ENCODE measurements around the gene ABCA1. TPM values are rescaled to one million over a fixed set of nuclear protein-coding genes. Genes with fewer than 3 reads are reported as not detected.

Gene ABCA1
- total and polyA plus RNA-seq, 2 of the 4 experiments (the other 2 are of a cell fraction) = 5.8 to 52.2 TPM

- H3K4me3 ChIP-seq (ENCODE audit: insufficient read depth, low read depth, low read length) = no peak overlapping the region
- ATAC-seq (ENCODE audit: low read depth) (no peak), DNase-seq (no peak)
- H3K4me2 ChIP-seq (ENCODE audit: low read depth, low read length) = no peak overlapping the region
- H4K20me1 ChIP-seq (ENCODE audit: insufficient read depth, low read length) = 0 out of 2 replicates have a peak, but pooled peaks cover 3% of the 10 kb centered on the region
- POLR2A ChIA-PET (ENCODE audit: unreplicated experiment) = no interaction called here
- H2AK9ac ChIP-seq (replicated peaks; ENCODE audit: low read depth, low read length, poor library complexity) = no peak overlapping the region
- no peak overlapping the region for H3K23ac ChIP-seq (ENCODE audit: low read depth, low read length)
- H3K27me3 ChIP-seq (ENCODE audit: control insufficient read depth, insufficient read depth, low read length) = no peaks in the 10 kb centered on the region
- H3K9me1 ChIP-seq (ENCODE audit: insufficient read depth, low read length) = peaks cover 9% of the 10 kb centered on the region
- CTCF ChIA-PET = no interaction called here
- no peaks in the 10 kb centered on the region for H3K9me3 ChIP-seq (ENCODE audit: control insufficient read depth, insufficient read depth, low read length)
- in situ Hi-C loops (cut with MboI; ENCODE audit: low sequenced_read_pairs) (no loop called here), intact Hi-C loops (cut with micrococcal nuclease) (no loop called here), dilution Hi-C loops (cut with HindIII; ENCODE audit: low sequenced_read_pairs, unreplicated experiment) (no loop called here)
- no peak overlapping the region for H2BK20ac ChIP-seq (ENCODE audit: low read depth, low read length)
- H2AFZ ChIP-seq (replicated peaks; ENCODE audit: low read length, poor library complexity) = no peak overlapping the region
- H4K5ac ChIP-seq (ENCODE audit: low read depth, low read length) = no peak overlapping the region
- 0 out of 2 replicates have a peak overlapping the region, but pooled peaks have one; percentile 24 for H3K14ac ChIP-seq (replicated peaks; ENCODE audit: low read depth, low read length)
- H3K4ac ChIP-seq (ENCODE audit: low read depth, low read length) = no peak overlapping the region
- no peak overlapping the region for H2AK5ac ChIP-seq (ENCODE audit: low read depth, low read length)
- peaks cover 2% of the 10 kb centered on the region; the same call in 1 of the 2 replicates for H3K4me1 ChIP-seq (ENCODE audit: control insufficient read depth, insufficient read depth, low read length)
- H2BK5ac ChIP-seq (ENCODE audit: low read depth, low read length, poor library complexity, severe bottlenecking) = no peak overlapping the region
- peaks cover 65% of the 10 kb centered on the region for H3K36me3 ChIP-seq (ENCODE audit: control insufficient read depth, insufficient read depth, low read length)
- no peak overlapping the region for H2BK120ac ChIP-seq (ENCODE audit: low read depth, low read length)
- H3K79me1 ChIP-seq (ENCODE audit: low read depth in 1 of 2, low read length in 2 of 2) = no peaks in the 10 kb centered on the region
- no peak overlapping the region for H3K27ac ChIP-seq (ENCODE audit: insufficient read depth, low read length)
- H3K9ac ChIP-seq (ENCODE audit: low read depth, low read length) = no peak overlapping the region
- no TSS peak for BruUV-seq (replicated peaks)
- no peak overlapping the region for H2BK15ac ChIP-seq (ENCODE audit: low read depth, low read length)
- TF ChIP-seq CEBPB (IDR thresholded peaks at IDR 0.05; ENCODE audit: low read depth, low read length) (peak; percentile 35; the same call in 1 of the 2 replicates), CHD1 (IDR thresholded peaks at IDR 0.05; ENCODE audit: low read depth, low read length) (no peak)
- no peak overlapping the region for H3K18ac ChIP-seq (ENCODE audit: low read depth, low read length)
- H3K56ac ChIP-seq (ENCODE audit: extremely low read depth, insufficient read depth, low read length) = no peak overlapping the region
- WGBS, 2 experiments (ENCODE audit: extremely low coverage in 2 of 2, insufficient read length in 1 of 2) = 83% methylated on average over 1 of the region's 1 CpG; no CpG with 5 or more reads in 1 of the 2 experiments
- no peak overlapping the region for H4K91ac ChIP-seq (ENCODE audit: insufficient read depth, low read depth, low read length)
- H4K8ac ChIP-seq (ENCODE audit: low read depth in 2 of 2, low read length in 2 of 2) = no peak overlapping the region
Measured at GRCh38 chr9:104795082-104795481, 132.9 kb downstream of the ABCA1 start.
